Measurements from ENCODE around the gene AGAP5.
"Not testable (repeated sequence)": the region's sequence is repeated elsewhere in the genome, so short reads cannot be mapped to it uniquely, and the experiment has no call there.

AGAP5 gene

DNA sequence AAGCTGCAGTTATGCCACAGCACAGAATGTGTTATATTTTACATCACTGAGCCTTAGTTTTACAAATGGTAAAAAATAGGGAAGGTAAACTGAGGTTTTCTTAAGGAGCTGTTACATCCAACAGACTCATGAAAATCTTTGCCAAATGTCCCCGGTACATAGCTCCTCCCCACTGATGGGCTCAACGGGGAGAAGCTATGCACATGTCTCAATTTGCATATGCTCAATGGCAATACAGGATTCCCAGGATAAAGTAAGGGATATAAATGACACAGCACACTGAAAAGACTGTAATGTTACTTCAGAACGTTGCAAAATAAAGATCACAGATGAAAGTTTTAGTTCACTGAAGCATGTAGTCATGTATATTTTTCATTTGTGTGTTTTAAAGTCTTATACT lies 16.6 kb upstream of the AGAP5 start:
- not testable (repeated sequence) for DNase-seq (ENCODE audit: low spot score)

GRCh38 chr10:73713912-73714311 lies 16.0 kb upstream of the AGAP5 start:
- not testable (repeated sequence) for DNase-seq (ENCODE audit: low spot score)

- DNase-seq (ENCODE audit: low spot score): not testable (repeated sequence)
These were observed 13.8 kb upstream of the AGAP5 start for GRCh38 chr10:73711683-73712082.

DNA sequence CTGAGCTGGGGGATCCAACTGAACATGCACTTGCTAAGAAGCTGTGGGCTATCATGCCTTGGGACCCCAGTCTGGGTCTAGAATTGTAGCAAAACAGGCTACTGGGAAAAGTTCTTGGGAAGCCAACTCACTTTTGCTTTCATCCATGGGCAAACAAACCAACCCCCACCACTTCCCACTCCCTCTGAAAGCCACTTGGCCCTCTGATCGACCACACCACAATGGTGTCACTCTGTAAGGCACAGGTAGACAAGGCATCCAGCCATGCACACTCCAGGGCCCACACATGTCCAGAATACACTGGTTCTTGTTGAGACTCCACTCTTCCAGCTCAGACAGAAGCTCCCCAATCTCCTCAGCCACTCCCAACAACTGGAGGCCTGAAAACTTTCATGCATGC lies 10.2 kb upstream of the AGAP5 start:
- DNase-seq (ENCODE audit: low spot score): not testable (repeated sequence)

- DNase-seq (ENCODE audit: low spot score): not testable (repeated sequence)
These were observed 9.7 kb upstream of the AGAP5 start for GRCh38 chr10:73707628-73708027.

DNA sequence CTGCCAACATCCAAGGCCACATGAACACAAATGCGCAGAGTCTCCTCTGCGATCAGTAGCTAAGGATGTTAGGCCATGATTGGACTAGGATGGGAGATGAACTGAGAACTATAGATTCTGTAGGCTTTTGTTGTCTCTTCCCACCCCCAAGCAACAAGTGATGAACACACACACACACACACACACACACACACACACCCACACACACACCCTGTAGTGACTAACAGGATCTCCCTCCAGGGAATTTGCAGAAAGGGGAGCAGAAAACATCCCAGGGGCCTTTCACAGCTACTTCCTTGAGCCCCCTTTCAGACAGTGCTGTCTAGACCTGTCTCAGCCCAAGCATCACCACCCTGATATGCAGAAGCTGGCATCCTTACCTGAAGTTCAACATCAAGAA lies 8.6 kb upstream of the AGAP5 start:
- DNase-seq (ENCODE audit: low spot score): not testable (repeated sequence)

GRCh38 chr10:73705506-73706072 lies 7.7 kb upstream of the AGAP5 start:
- not testable (repeated sequence) for DNase-seq (ENCODE audit: low spot score)

- DNase-seq (ENCODE audit: low spot score): not testable (repeated sequence)
These were observed 6.0 kb upstream of the AGAP5 start for GRCh38 chr10:73703924-73704323.

DNA sequence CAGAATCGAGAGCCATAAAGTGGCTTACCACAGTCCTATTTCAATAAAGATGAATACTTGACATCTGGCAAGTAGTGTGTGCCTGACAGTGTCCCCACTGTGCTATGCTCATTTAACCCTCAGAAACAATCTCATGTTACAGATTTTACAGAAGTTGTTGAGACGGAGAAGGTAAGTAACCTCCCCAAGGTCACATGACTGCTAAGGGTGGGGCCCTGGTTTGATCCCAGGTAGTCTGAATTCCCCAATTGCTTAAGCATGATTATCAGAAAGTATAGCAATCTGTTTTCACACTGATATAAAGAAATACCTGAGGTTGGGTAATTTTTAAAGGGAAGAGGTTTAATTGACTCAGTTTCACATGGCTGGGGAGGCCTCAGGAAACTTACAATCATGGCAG lies 910 bp upstream of the AGAP5 start:
- DNase-seq (ENCODE audit: low spot score): not testable (repeated sequence)

GRCh38 chr10:73695302-73695701 lies 2.6 kb downstream of the AGAP5 start:
- not testable (repeated sequence) for DNase-seq (ENCODE audit: low spot score)

DNA sequence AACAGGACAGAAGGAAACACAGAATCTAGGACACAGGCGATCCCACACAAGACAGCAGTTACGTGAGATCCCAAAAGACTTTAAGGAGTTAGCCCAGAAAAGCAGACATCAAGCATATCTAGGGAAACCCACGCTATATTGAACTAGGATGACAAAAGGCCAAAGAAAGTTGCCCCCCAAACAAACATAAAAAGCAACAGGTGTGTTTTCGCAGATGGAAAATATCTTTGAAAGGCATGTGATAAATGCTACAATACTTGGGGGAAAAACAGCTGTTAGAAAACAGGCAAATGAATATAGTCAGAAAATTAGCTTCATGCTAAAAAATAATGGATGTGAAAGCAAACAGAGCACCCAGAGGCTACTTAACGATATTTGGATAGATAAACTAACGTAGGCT lies 7.2 kb downstream of the AGAP5 start:
- not testable (repeated sequence) for DNase-seq (ENCODE audit: low spot score)

- DNase-seq (ENCODE audit: low spot score): not testable (repeated sequence)
These were observed 8.3 kb downstream of the AGAP5 start for GRCh38 chr10:73689596-73689995.

- DNase-seq (ENCODE audit: low spot score): not testable (repeated sequence)
These were observed 10.3 kb downstream of the AGAP5 start for GRCh38 chr10:73687641-73688040.

DNA sequence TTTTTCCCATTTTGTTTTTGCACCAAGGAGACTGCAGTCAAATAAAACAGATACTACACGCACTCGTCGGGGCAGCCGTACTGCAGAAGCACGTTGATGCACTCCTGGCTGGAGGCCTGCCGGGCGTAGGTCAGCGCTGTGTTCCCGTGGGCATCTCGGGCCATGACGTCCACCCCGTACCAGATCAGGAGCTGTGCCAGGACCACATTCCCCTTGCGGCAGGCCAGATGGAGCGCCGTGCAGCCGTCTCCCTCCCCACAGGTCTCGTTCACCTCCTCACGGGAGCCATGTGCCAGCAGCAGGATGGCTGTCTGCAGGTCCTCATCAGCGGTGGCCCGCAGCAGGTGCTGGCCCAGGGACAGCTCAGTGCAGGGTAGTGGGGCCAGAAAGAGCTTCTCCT lies 23.4 kb downstream of the AGAP5 start:
- not testable (repeated sequence) for DNase-seq (ENCODE audit: low spot score)

DNA sequence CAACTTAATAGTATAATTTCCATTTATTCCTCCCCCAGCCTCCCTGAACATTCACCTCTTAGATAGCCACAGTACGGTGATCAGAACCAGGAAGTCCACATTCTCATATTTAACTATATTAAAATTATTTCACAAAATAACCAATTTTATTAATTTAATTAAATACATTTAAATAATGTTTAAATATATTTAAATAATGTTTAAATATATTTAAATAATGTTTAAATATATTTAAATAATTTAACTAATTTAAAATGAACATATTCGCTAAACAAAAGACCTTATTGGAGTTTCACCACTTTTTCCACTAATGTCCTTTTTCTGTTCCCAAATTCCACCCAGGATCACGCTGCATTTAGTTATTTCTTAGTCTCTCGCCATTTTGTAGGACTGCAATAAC lies 29.5 kb downstream of the AGAP5 start:
- DNase-seq (ENCODE audit: low spot score): not testable (repeated sequence)

- DNase-seq (ENCODE audit: low spot score): not testable (repeated sequence)
These were observed 31.6 kb downstream of the AGAP5 start for GRCh38 chr10:73666153-73666809.

- not testable (repeated sequence) for DNase-seq (ENCODE audit: low spot score)
These were observed 32.3 kb downstream of the AGAP5 start for GRCh38 chr10:73665581-73665980.

DNA sequence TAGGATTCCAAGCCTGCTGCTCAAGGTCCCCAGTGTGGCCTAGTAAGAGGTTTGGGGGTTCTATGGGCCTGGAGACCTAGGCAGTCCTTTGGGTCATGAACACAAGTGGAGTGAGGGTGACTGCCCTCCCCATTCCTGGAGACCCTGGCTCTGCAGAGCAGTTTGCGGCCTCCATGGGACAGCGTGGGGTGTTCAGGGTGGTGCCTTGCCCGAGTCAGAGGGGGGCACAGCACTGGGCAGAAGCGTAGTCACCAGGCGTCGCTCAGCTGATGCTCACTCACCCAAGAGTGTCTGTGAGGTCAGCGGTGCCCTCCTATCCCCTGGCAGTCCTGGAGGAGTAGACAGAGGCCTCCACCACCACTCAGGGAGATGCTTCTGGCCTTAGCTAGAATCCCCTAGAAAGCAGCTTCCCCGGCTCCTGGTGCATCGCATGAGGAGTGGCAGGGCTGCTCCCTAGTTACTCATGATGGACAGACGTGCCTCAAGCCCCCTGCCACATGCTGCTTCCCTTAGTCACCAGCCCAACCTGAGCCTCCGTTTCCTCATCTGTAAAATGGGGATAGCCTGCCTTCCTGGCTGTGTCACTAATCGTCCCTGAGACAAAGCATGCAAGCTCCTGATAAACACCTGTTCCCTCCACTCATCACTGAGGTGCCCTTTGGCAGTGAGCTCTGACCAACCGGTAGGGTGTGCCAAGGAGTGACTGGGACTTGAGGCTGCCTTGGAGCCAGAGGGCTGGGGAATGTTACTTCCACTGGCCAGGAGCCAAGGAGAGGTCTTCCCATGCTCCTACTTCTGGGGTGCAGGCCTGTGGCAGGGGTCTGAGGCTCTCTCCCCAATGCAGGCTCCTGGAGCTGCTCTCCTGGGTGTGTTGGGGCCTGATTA lies 33.5 kb downstream of the AGAP5 start:
- DNase-seq (ENCODE audit: low spot score): not testable (repeated sequence)

DNA sequence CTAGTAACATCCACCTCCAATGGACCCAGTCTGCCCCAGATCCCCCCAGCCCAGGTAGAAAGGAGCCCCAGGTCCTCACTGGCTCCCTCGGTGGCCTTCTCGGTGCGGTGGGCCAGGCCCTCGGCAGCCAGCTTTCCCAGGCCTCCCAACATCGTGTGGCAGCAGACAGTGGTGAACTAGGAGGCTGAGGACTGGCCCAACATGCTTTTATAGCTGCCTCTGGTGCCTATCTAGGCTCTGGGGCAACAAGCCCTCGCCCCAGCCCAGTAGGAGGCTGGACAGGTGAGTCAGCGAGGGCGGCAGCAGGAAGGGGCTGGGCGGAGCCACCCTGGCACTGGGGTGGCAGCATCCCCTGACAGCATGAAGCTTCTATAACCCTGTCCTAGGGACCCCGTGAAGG lies 34.3 kb downstream of the AGAP5 start:
- not testable (repeated sequence) for DNase-seq (ENCODE audit: low spot score)

DNA sequence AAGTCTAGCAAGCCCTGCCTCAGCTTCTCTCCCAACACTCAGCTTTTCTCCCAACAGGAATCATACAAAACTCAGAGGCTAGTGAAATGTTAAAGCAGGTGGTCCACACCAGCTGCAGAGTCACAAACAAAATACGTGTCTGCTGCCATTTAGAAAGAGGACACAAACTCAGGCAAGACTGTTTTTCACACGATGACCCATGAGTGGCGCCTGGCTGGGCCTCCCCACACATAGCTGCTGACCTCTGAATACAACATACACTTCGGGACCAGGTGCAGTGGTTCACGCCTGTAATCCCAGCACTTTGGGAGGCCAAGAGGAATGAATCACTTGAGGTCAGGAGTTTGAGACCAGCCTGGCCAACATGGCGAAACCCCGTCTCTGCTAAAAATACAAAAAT lies 35.2 kb downstream of the AGAP5 start:
- not testable (repeated sequence) for DNase-seq (ENCODE audit: low spot score)

DNA sequence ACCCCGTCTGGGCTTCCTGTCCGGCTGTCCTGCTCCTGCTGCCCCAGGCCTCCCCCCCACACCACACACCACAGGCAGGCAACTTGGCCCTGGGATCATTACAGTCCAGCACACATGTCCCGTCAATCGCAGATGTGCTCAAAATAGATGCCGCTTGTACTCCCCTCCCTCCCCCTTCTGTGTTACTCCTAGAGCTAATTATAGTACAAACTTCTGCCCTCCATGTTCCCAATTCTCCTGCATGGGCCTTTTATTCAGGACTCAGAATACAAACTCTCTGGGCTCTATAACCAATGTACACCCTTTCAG lies 42.0 kb downstream of the AGAP5 start, which contains the start of gene SYNPO2L:
Gene SYNPO2L, minus strand, starts transcription at position 40 of the 309 bp plus-strand sequence. CDS start 107 bp downstream, outside the sequence.
- no peak for DNase-seq (ENCODE audit: low spot score)

GRCh38 chr10:73655257-73655989 lies 42.5 kb downstream of the AGAP5 start:
- no peak for DNase-seq (ENCODE audit: low spot score)
